Tongue (tissue), 2 donors: Measurements from ENCODE around the gene TMEM63B. TPM values are rescaled to one million over a fixed set of nuclear protein-coding genes. Genes with fewer than 3 reads are reported as not detected.
"Not testable (repeated sequence)": the region's sequence is repeated elsewhere in the genome, so short reads cannot be mapped to it uniquely, and the experiment has no call there.

Experiments
- DNase-seq: peaks from one replicate; pipeline ENCODE4 v3.0.0-alpha.2; 2015
- total RNA-seq: library from RNA; depleted of rRNA; stranded (reverse); fragments of >200 nt; gene quantifications from one replicate; pipeline ENCODE4 v1.2.3, GENCODE V29; 2014

Gene TMEM63B
- 18.1 TPM for total RNA-seq

DNA sequence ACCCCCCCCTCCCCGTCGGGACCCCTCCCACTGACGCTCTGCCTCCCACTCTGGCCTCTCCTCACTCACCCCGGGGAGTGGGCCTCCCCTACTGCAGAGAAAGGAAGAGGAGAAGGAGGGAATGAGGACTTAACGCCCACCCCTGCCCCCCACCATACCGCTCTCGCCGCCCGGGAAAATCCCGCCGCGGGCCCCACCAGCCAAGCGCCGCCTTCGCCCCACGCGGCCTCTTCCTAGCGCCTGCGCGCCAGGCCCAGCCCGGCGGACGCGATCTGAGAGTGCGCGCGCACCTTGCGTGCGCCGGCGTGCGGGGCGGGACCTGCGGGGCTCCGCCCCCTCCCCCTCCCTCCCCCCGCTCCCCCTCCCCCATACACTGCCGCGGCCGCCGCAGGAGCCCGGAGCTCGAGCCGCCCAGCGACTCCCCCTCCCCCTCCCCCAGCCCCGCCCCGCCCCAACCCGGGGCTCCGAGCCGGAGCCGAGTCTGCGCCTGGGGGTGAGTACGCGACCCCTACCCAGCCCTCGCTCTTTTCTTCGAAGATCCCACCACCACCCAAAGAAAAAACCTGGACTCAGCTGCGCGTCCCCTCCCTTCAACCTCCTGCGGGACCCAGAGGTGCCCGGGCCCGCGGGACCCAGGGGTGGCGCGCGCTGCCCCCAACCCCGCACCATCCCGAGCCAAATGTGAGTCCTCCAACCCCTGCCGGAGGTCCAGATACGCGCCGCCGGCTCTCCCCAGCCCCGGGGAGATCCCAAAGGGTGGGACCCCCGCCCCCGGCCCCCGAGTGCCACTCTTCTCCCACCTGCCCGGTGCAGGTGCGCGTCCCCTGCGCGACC lies at the start of gene TMEM63B, which contains the start of gene MRPL14:
TSS of gene TMEM63B (plus strand) at position 369 of the 834 bp plus-strand sequence. CDS start 7,031 bp downstream, outside the sequence.
TSS of gene MRPL14 (minus strand) at position 267 of the 834 bp plus-strand sequence. CDS start 10,841 bp downstream, outside the sequence.
- peak; percentile 97 for DNase-seq

DNA sequence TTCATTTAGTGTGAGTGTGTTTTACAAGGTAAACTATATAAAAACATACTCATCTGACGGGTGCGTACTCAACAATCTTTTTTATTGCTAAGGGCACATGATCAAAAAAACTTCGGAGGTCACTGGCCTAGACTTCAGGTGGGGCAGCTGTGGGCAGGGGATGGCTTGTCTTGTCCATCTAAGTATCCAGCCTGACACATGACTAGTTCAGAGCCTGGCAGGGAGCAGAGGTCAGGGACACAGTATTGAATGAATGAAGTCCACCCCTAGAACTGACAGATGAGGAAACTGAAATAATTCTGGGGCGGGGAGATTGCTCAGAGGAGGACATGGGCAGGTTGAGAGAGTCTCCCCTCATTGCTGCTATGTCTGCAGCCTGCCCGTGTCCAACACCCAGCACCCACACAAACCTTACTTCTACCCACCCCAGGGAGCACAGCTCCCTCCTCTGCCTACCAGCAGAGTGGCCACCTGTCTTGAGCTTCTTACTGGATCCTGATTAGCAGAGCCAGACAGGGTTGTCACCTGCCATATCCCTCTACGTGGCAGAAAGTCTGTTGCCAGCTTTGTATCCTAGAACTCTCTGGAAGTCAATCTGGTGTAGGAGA lies 49.0 kb upstream of the TMEM63B start:
- no peak for DNase-seq

DNA sequence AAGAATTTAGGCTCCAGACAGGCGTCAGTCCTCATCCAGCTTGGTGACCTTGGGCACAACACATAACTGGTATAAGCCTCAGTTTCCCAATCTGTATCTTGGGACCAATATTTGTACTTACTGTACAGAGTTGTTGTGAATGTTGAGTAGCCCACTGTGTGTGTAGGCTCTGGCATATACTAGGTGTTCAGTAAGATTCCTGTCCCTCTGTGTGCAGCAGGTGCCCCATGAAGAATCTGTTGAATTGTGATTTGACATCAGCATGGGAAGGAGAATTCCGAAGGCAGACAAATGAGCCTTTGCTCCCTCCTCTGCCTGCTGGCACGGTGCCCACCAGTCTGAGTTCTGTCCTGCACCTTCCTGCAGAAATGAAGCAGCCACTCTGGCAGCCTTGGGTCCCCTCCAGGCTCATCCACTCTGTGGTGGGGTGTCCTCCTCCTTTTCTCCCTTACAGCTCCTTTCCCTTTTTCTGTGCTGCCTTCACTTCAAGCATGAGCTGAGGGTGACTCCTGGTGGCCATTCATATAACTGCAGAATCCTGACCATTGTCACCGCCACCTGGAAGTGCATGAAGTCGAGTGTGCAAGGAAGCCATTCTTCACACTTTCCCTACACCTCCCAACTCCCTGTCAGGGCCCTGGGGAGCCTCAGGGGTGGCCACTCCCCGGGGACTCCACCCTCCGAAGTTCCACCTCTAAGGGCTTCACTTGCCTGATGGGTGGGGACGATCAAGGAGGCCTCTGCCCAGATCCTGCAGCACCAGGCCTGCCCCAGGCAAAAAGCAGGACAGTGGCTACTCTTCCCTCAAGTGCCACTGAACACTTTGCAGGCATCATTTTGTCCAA lies 48.3 kb upstream of the TMEM63B start:
- DNase-seq, result peak; percentile 92

DNA sequence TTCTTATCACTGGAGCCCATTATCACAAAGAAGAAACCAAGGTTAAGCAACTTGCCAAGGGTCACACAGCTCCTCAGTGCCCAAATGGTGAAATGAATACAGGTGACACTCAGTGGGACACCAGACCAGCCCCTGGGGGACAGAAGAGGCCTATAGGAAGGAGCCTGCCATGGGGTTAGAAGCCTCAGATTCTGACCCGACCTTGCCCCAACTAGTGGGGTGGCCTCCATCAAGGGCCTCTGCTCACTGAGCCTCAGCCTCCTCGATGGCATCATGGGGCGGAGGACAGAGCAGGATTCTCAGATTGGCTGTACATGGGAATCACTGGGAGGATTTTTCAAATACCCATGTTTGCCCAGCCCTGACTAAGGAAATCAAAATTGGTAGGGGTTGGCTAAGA lies 47.7 kb upstream of the TMEM63B start:
- DNase-seq, result no peak

DNA sequence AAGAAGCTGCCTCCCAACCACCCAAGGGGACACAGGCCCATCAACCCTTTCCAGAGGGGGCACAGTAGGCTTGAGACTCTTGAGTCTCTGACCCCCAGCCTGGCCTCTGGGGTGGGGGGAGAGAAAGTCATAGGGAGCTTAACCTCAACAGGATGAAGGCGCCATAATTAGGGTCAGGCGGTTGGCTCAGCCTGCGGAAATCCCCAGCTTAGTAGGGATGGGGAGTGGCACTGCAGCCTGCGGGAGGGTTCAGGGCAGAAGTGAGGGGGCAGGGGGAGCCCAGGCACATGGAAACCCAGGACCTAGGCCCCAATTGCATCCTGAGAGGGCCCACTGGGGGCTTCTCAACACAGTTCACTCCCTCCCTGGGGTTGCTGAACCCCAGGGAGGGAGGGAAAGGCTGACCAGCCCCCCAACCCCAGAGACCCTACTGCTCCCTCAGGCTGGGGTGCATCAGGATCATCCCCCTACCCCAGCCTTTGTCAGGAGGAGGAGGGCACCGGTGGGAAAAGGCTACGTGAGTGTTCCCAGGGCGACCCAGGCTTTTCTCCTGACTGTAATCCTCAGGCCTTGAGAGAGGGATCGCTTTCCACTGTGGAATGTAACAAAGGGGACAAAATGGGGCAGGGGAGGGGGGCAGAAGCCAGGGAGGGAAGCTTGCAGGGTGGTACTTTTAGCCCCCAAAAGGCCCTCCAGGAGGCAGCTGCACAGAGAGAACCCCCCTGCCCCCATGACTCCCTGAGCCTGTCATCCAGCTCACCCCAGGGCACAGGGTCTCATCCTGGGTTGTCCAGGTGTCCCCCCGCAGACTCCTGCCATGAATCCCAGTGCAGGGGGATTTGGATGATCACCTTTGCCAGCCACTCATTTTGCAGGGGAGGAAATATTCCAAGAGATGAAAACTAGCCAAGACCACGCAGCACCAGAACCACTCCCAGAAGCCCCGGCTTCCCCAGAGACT lies 46.5 kb upstream of the TMEM63B start:
- DNase-seq, result no peak

DNA sequence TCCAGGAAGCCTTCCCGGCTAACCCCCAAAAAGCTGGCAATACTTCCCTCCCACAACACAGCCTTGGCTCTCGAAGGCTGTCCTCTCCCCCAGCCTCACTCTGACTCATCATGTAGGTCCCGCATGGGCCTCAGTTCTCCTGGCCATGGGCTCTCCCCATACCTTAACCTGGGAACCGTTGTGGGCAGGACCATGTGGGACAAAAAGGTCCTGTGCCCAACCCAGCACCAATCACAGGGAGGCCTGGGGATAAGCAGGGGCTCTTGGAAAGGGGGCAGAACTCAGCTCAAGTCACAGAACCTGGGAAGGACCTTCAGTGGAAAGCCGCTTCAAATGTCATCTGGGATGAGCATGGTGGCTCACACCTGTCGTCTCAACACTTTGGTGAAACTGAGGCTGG lies 45.6 kb upstream of the TMEM63B start:
- no peak for DNase-seq

DNA sequence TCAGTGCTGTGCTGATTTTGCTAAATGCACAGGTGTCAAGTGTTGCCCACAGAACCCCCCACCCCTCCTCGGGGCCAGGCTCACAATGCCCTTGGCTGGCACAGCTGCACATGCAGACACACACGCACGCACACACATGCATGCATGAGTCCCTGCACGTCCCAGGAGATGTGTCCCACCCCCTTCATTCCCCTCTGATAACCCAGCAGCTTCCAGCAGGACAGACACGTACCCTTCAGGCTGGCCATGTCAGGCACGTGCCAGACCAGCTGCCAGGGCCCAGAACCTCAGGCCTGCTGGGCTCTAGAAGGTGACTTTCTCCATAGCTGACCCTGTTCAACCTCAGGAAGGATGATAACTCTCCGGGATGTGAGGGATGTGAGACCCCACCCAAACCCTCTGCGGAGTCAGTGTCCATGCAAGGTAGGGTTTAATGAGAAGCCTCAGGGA lies 44.5 kb upstream of the TMEM63B start:
- DNase-seq, result peak; percentile 64

DNA sequence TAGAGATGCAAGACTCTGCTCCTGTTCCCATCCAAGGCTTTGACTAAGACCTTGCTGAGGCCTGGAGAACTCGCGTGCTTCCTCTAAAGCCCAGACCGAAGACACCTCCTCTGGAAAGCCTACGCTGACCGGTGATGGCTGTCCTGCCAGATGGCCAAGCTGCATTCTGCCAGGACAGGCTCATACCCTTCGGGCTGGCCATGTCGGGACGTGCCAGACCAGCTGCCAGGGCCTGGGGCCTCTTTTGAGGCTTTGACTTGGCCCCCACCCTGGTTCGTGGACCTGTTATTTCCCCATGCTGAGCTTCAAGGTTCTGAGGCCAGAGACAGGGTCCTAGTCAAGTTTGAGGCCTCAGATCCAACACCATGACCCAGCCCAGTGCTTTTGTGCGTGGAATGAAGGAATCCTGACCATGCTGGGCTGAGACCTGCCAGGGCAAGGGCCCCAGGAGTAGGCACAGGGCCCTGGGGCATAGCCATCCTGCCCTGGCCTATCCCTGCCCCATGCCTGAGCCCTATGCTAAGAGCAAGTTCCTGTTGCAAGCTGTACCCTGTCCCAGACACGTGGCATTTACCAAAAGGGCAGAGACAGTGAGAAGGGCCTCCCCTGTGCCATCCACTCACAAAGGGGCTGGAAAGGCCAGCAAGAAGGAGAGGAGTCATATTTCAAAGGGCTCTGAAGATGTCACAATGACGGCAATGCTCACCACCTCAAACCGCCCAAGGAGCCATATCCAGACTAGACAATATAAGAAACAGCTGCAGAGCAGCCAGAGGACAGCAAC lies 42.9 kb upstream of the TMEM63B start:
- peak; percentile 78 for DNase-seq

DNA sequence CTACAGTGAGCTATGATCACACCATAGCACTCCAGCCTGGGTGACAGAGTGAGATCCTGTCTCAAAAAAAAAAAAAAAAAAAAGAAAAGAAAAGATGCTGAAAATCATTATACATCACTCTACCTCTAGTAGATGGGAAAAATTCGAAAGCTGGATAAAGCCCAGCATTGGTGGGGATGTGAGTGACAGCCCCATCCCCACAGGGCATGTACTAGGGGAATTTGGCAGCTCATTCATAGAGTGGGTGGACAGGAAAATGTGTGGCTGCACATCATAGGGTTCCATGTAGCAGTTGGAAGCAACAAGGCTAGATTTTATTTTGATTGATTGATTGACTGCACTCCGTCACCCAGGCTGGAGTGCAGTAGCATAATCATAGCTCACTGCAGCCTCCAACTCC lies 42.1 kb upstream of the TMEM63B start:
- DNase-seq, result no peak

DNA sequence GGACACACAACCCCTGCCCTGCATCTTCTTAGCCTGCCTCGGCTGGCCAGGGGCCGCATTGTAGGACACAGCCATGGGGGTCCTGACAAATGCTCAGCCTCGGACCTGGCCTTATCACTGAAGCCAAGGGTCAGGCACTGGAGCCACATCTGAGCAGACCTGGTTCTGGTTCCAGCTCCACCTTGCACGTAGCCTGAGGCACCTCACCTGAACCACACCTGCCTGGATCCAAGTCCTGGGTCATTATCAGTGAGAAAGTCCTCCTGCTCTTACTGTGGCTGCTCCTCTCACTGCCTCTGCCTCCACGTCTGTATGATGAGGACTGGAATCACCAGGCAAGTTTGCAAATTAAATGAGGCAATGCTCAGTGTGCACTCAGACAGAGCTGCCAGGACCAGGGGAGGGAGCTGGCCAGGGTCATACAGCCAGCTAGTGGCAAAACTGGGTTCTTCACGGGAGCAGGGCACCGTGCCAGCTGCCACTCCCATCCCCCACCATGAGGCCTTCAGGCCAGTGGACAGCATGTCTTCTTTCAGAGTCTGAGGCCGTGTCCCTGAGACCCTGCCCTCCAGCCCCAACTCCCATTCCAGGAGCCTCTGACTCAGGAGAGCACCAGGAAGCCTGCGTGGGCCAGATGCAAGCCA lies 40.3 kb upstream of the TMEM63B start:
- DNase-seq, result no peak

DNA sequence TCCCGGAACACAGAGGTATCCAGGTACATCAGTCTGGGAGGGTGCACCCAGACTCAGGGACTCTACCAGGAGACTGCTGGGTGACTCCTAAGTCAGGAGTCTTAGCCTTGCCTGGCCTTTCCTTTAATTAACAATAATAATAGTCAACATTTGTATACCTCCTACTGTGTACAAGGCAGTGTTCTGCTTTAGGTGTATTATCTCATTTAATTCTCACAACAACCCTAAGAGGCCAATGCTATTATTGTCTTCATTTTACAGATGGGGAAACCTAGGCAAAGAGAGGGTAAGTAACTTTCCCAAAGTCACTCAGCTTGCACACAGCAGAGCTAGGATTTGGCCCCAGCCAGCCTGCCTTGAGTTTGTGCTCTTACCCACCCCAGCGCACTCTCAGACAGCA lies 39.7 kb upstream of the TMEM63B start:
- no peak for DNase-seq

DNA sequence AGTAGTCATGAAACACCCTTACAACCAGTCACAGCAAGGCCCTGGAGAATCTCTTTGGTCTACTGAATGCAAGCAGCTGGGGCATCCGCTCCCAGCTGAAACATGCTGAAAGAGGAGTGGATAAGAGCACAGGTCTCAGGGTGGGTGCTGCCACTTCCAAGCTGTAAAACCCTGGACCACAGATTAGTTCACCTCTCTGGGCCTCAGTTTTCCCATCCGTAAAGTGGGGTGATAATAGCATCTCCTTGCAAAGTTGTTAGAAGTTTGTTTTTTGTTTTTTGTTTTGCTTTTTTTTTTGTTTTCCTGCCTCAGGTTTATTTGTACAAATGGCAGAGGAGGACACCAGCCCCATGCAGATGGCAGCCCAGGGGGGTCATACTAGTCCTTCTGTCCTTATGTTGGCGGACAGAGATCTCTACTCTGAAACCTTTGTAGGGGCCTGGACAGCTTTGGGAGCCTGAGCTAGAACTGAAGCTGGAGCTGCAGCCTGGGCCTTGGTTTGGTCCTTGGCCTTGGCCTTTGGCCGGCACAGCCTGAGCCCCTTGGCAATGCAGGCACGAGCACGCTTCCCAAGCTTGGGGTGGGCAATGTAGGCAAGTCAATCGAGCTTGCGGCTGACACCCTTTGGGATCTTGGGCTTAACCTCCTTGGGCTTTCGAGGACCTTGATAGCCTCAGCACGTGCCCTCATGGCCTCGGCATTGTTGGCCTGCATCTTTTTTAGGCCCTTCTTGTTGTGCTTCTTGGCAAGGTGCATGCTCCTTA lies 38.3 kb upstream of the TMEM63B start:
- DNase-seq, result no peak

DNA sequence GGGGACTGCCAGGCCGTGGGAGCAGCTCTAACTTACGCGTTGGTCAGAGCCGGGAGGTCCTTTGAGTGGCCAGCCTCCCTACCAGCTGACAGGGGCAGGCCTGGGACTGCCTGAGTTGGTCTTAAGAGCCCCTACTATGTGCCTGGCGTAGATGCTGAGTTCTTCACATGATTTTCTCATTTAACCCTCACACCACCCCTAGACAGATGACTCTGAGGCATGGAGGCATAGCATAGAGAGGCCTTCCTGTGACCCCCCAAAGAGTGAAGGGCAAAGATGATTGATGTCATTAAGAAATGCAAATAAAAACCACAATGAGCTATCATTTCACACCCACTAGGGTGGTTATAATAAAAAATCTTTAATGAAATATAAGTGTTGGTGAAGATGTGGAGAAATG lies 36.9 kb upstream of the TMEM63B start:
- DNase-seq, result no peak

DNA sequence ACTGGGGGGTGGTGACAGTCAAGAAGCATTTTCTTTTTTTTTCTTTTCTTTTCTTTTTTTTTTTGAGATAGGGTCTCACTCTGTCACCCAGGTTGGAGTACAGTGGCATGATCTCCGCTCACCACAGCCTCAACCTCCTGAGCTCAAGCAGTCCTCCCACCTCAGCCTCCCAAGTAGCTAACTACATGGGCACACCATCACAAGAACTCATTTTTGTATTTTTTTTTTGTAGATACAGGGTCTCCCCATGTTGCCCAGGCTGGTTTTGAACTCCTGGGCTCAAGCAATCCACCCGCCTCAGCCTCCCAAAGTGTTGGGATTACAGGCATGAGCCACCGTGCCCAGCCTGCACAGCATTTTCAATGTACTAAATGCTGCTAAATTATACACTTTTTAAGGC lies 36.0 kb upstream of the TMEM63B start:
- DNase-seq, result not testable (repeated sequence)

DNA sequence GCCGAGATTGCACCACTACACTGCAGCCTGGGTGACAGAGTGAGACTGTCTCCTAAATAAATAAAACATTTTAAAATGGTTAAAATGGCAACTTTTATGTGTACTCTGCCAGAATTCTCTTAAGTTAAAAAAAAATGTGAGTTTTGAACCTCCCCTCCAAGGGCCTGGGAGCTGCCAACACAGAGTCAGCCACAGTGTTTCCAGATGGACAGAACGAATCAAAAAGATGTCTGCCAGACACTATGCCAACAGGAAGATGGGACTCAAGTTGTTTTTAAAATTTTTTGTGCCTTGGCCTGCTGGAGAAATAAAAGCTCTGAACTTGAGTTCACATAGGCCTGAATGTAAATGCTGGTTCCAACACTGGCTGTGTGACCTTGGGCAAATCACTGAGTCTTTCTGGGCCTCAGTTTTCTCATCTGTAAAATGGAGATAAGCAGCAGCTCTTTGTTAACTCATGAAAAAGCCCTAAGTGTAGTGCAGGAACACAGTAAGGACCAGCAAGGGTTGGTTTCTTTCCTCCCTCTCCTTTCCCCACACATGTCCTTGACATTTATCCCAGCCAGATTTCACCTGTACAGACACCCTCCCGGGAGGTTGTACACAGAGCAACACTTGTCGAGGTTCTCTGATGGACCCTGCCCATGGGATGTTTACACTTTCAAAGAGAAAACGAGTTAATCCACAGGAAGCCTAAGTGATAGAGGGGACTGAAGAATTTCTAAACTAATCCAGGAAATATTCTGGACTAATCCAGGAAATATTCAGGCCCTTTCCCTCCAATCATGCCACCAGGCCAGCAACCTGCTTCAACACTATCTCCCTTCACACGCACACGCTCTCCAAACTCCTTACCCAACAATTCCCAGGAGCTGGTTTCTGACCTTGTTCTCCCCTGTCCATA lies 35.1 kb upstream of the TMEM63B start:
- DNase-seq, result no peak

DNA sequence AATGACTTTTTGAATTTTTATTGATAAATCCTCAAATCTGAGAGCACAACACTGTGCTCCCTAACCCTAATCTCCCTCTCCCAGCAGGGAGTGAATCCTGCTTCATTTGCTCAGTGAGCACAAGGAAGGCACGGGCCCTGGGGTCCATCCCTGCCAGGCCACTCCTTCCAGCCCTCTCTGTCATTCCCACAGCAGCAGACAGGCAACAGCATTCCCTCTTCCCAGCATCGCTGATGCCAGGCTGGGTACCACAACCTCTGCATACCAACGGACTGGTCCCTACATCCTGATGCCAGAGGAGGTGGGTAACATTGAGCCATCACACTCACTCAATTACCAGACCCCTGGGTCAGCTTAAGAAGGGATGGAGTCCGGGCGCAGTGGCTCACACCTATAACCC lies 34.3 kb upstream of the TMEM63B start:
- DNase-seq, result no peak

DNA sequence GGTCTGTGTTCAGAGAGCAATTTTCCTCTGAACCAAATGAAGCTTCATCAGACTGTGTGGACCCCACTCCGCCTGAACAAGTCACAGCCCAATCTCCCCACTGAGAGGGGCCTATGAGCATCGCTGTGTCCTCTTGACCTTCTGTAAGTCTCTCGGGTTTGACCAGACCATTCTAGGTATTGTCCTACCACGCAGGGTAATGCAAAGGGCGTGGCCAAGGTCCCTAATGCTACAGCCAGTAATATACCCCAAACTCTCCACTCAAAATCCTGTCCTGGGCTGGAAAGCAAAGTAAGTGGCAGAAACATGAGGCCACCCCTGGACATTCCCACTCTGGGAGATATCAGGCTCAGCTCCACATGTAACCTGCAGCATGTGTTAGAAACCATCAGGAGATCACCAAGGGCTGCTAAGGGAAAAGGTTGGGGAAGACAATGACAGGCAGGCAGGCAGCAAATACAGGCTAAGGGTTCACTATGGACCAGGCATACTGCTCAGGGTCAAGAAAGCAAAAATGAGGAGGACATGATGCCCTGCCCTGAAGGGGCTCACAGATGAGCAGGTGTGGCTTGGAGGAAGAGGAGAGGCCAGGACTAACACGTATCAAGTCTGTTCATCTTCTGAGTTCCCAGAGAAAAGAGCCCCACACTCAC lies 33.5 kb upstream of the TMEM63B start:
- no peak for DNase-seq
